Large intestine (tissue), 3 donors: ENCODE data around the gene KLHL18. TPM values are rescaled to one million over a fixed set of nuclear protein-coding genes. Genes with fewer than 3 reads are reported as not detected.

Experiments
- DNase-seq, 2 donors: peaks; one replicate each; pipeline versions ENCODE4 v3.0.0 to v3.0.0-alpha.2; 2013
- H3K27ac ChIP-seq: one replicate; pipeline ENCODE4 v1.5.1; 2013; ENCODE audit warnings: low read length
- H3K27me3 ChIP-seq: 2 replicates; pipeline ENCODE4 v1.6.1; 2013; ENCODE audit warnings: low read length; ENCODE audit not compliant: control insufficient read depth, insufficient read depth
- H3K36me3 ChIP-seq: 2 replicates; pipeline ENCODE4 v1.6.1; 2013; ENCODE audit warnings: low read length; ENCODE audit not compliant: control insufficient read depth, insufficient read depth
- H3K4me1 ChIP-seq: one replicate; pipeline ENCODE4 v1.6.1; 2013; ENCODE audit warnings: low read length; ENCODE audit not compliant: control insufficient read depth, insufficient read depth
- H3K4me3 ChIP-seq: one replicate; pipeline ENCODE4 v1.5.1; 2013; ENCODE audit warnings: low read length
- H3K9me3 ChIP-seq: one replicate; pipeline ENCODE4 v1.6.1; 2013; ENCODE audit warnings: mild to moderate bottlenecking, low read depth, low read length, moderate library complexity; ENCODE audit not compliant: control insufficient read depth
- WGBS: methylation state at CpG from one replicate; pipeline ENCODE4 v1.1.5; 2013; ENCODE audit warnings: low lambda C conversion rate; ENCODE audit not compliant: insufficient coverage; 5-methylcytosine and 5-hydroxymethylcytosine counted together
- polyA plus RNA-seq: library from polyadenylated mRNA; unstranded; fragments of 120-200 nt; gene quantifications from one replicate; pipeline ENCODE4 v1.2.1, GENCODE V29; 2013

The KLHL18 gene
- polyA plus RNA-seq, 1 donor: 11.2 TPM

DNA sequence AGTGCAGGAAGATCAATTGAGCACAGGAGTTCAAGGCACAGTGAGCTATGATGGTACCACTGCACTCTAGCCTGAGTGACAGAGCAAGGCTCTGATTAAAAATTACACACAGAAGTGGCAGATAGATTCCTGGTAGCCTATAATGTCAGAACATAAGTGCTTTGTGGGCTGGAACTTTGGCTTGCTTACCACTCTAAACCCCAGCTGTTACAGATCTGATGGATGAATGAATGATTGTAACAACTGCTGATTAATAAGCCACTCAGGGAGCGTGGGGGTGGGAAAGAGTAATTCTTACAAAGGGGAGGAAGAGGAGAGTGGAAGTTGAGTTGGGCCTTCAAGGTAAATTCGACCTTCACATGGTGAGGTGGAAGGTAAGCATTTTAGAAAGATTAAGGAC lies 57.2 kb downstream of the KLHL18 start:
- Histone ChIP-seq H3K27me3 (no peaks in the 10 kb centered on the region), H3K36me3 (peaks cover 71% of the 10 kb centered on the region), H3K4me3 (no peak overlapping the region), H3K4me1 (no peaks in the 10 kb centered on the region), H3K9me3 (no peaks in the 10 kb centered on the region), H3K27ac (no peak overlapping the region)
- WGBS: 100% methylated on average over 1 of the region's 2 CpGs
- no peak for DNase-seq

DNA sequence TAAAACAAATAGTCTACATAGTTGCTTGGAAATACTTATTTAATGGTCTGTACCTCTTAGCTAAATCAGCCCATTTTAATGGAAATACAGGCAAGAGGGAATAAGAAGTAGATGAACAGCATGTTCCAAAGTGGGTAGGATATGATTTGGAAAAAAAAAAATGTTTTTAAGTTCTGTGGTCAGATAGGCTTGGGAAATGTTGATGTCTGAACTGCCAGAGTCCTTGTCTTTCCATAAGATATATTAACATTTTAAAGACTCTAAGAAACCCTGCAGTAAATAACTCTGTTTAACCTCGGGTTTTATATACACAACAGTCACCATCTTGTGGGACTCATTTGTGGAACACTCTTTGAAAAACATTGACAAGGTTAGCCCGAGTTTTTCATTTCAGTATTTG lies 58.1 kb downstream of the KLHL18 start:
- no peak for DNase-seq
- H3K27ac ChIP-seq: no peak overlapping the region
- no peak overlapping the region for H3K4me3 ChIP-seq
- no peaks in the 10 kb centered on the region for H3K4me1 ChIP-seq
- H3K9me3 ChIP-seq: no peaks in the 10 kb centered on the region
- no CpG with 5 or more reads among the region's 2 CpGs for WGBS
- no peaks in the 10 kb centered on the region for H3K27me3 ChIP-seq
- peaks cover 71% of the 10 kb centered on the region for H3K36me3 ChIP-seq

- Histone ChIP-seq H3K27ac (no peak overlapping the region), H3K36me3 (peaks cover 63% of the 10 kb centered on the region), H3K27me3 (no peaks in the 10 kb centered on the region), H3K4me3 (no peak overlapping the region), H3K9me3 (no peaks in the 10 kb centered on the region), H3K4me1 (no peaks in the 10 kb centered on the region)
- no peak for DNase-seq
- no CpG with 5 or more reads among the region's 2 CpGs for WGBS
These were observed 59.4 kb downstream of the KLHL18 start for GRCh38 chr3:47342151-47342550.

DNA sequence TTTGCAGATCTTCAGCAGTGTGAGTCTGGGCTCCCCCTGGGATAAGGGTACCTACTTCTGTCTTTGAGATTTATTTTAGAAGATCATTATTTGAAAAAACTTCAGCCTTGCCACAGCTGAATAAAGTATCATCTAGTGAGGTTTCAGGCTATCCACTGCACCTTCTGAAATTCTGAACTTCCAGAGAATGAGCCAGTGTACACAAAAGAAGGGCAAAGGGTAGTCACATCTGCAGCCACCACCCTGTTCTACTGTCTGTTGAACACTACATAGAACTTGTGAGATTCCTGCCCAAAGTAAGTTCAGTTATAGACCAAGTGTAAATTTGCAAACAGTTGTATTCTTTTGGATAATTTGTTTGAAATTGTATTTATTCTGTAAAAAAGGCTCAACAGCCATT lies 60.1 kb downstream of the KLHL18 start:
- Histone ChIP-seq H3K27ac (no peak overlapping the region), H3K9me3 (no peaks in the 10 kb centered on the region), H3K27me3 (no peaks in the 10 kb centered on the region), H3K4me3 (no peak overlapping the region), H3K4me1 (no peaks in the 10 kb centered on the region), H3K36me3 (peaks cover 56% of the 10 kb centered on the region)
- no peak for DNase-seq

GRCh38 chr3:47343471-47343971 lies 60.8 kb downstream of the KLHL18 start:
- Histone ChIP-seq H3K4me3 (no peak overlapping the region), H3K9me3 (no peaks in the 10 kb centered on the region), H3K4me1 (no peaks in the 10 kb centered on the region), H3K27ac (no peak overlapping the region), H3K27me3 (no peaks in the 10 kb centered on the region), H3K36me3 (peaks cover 52% of the 10 kb centered on the region)
- no peak for DNase-seq
- no CpG with 5 or more reads among the region's 17 CpGs for WGBS

- H3K4me1 ChIP-seq: no peaks in the 10 kb centered on the region
- no peak overlapping the region for H3K4me3 ChIP-seq
- H3K27me3 ChIP-seq: no peaks in the 10 kb centered on the region
- no CpG with 5 or more reads among the region's 6 CpGs for whole genome bisulfite sequencing
- H3K9me3 ChIP-seq: no peaks in the 10 kb centered on the region
- H3K27ac ChIP-seq: no peak overlapping the region
- peaks cover 39% of the 10 kb centered on the region for H3K36me3 ChIP-seq
- DNase-seq: no peak
These were observed 62.2 kb downstream of the KLHL18 start for GRCh38 chr3:47344971-47345370.

DNA sequence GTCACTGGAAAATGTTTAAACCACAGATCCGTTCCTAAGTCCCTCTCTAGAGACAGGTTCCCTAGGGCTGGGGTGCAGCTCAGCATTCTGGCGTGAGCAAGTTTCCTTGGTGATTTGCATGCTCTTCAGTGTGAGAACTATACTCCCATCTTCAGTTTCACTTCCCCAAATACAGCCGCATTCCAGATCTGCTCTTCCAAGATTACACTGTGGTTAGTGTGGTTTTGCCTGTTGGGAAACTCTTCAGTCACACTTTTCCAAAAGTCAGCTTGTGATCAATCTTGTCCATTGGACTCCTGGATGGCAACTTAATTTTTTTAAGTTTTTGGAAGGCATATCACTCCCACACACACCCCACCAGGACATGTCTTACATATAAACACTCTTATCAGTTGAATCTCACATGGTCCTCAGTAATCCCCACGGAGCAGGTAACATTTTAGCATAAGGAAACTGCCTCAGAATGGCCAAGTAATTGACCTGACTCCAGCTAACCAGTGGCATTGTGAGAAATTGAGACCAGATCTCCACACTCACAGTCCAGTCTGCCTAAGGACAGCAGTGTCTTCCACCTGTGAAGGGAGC lies 64.6 kb downstream of the KLHL18 start:
- Histone ChIP-seq H3K4me3 (no peak overlapping the region), H3K27me3 (no peaks in the 10 kb centered on the region), H3K36me3 (peaks cover 30% of the 10 kb centered on the region), H3K9me3 (no peaks in the 10 kb centered on the region), H3K4me1 (no peaks in the 10 kb centered on the region), H3K27ac (no peak overlapping the region)
- no CpG with 5 or more reads among the region's 4 CpGs for WGBS
- DNase-seq: no peak

GRCh38 chr3:47348411-47349154 lies 65.8 kb downstream of the KLHL18 start:
- Histone ChIP-seq H3K36me3 (peaks cover 25% of the 10 kb centered on the region), H3K4me3 (no peak overlapping the region), H3K27me3 (no peaks in the 10 kb centered on the region), H3K27ac (no peak overlapping the region), H3K9me3 (no peaks in the 10 kb centered on the region), H3K4me1 (no peaks in the 10 kb centered on the region)
- WGBS: 100% methylated on average over 1 of the region's 5 CpGs
- no peak for DNase-seq

DNA sequence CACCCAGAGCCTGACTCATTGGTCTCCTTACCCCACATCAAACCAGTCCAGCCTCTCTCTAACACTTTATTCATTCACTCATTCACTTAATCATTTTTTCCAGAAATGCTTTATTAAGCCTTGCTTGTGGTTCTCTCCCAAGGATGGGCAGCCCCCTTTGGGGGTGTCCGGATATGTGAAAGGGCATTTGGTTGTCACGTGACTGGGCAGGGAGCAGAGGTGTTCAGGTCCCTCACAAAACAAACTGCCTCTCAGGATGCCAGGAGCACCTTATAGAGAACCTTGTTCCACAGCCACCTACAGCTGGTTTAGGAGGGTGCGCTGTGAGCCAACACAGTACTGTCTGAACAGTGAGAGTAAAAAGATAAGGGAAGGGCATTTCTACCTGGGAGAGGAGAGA lies 72.3 kb downstream of the KLHL18 start:
- no peaks in the 10 kb centered on the region for H3K4me1 ChIP-seq
- no peak overlapping the region for H3K4me3 ChIP-seq
- WGBS: no CpG with 5 or more reads among the region's 3 CpGs
- DNase-seq: no peak
- no peak overlapping the region for H3K27ac ChIP-seq
- no peaks in the 10 kb centered on the region for H3K27me3 ChIP-seq
- peaks cover 6% of the 10 kb centered on the region for H3K9me3 ChIP-seq
- no peaks in the 10 kb centered on the region for H3K36me3 ChIP-seq

- H3K9me3 ChIP-seq: peaks cover 11% of the 10 kb centered on the region
- no CpG with 5 or more reads among the region's 31 CpGs for WGBS
These were observed 73.5 kb downstream of the KLHL18 start for GRCh38 chr3:47356201-47356600.

DNA sequence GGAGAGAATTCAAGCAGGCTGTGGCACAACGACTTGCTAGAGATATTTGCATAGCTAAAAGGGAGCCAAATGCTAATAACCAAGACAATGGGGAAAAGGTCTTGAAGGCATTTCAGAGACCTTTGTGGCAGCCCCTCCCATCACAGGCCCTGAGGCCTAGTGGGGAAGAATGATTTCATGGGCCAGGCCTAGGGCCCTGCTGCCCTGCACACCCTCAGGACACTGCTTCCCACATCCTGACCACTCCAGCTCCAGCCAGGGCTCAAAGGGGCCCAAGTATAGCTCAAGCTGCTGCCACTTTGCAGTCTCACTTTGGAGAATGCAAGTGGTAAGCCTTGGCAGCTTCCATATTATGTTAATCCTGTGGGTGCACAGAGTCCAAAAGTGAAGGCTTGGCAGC lies 76.6 kb downstream of the KLHL18 start:
- H3K36me3 ChIP-seq: no peaks in the 10 kb centered on the region
- WGBS: no CpG with 5 or more reads among the region's 1 CpG
- no peak overlapping the region for H3K4me3 ChIP-seq
- no peaks in the 10 kb centered on the region for H3K27me3 ChIP-seq
- H3K9me3 ChIP-seq: peaks cover 11% of the 10 kb centered on the region
- no peak for DNase-seq
- no peaks in the 10 kb centered on the region for H3K4me1 ChIP-seq
- no peak overlapping the region for H3K27ac ChIP-seq

More at GRCh38 chr3:47356201-47356600, 73.5 kb downstream of the KLHL18 start:
- Histone ChIP-seq H3K36me3 (no peaks in the 10 kb centered on the region), H3K27ac (no peak overlapping the region), H3K4me1 (no peaks in the 10 kb centered on the region), H3K27me3 (no peaks in the 10 kb centered on the region), H3K4me3 (no peak overlapping the region)
- no peak for DNase-seq
